ENCODE results near the gene OCA2. TPM values are rescaled to one million over a fixed set of nuclear protein-coding genes. Genes with fewer than 3 reads are reported as not detected.

Gene OCA2
- polyA plus RNA-seq, 3 donors, result not detected

- H3K27me3 ChIP-seq (ENCODE audit: control insufficient read depth in 2 of 2, insufficient read depth in 2 of 2, low read length in 2 of 2), result no peaks in the 10 kb centered on the region
- no peaks in the 10 kb centered on the region for H3K4me1 ChIP-seq (ENCODE audit: control insufficient read depth in 1 of 2, insufficient read depth in 2 of 2, low read length in 2 of 2)
- Mint-ChIP-seq H3K4me3 (no peak overlapping the region), H3K27ac (no peak overlapping the region), H3K36me3 (no peaks in the 10 kb centered on the region), H3K4me1 (no peaks in the 10 kb centered on the region), H3K9me3 (peaks cover 2 to 18% (median 4%) of the 10 kb centered on the region in 7 donors), H3K27me3 (ENCODE audit: low read depth in 3 of 3) (peaks cover 0 to 1% (median 0%) of the 10 kb centered on the region in 3 donors)
- no peak overlapping the region for H2AFZ ChIP-seq (ENCODE audit: insufficient read depth, low read depth, low read length, poor library complexity, severe bottlenecking)
- no peak for DNase-seq
- intact Hi-C loops (cut with micrococcal nuclease), result no loop called here
- no peaks in the 10 kb centered on the region for H4K20me1 ChIP-seq (ENCODE audit: insufficient read depth, low read length)
- no peak overlapping the region for H3K9ac ChIP-seq (ENCODE audit: insufficient read depth, low read length, poor library complexity, severe bottlenecking)
- WGBS (ENCODE audit: insufficient coverage), result 90% methylated on average over 28 of the region's 45 CpGs
- no peaks in the 10 kb centered on the region for H3K36me3 ChIP-seq (replicated peaks in 1 of 2; ENCODE audit: control insufficient read depth in 1 of 2, insufficient read depth in 2 of 2, low read length in 2 of 2)
- H3K27ac ChIP-seq (ENCODE audit: low read depth in 1 of 2, low read length in 2 of 2), result no peak overlapping the region
- H3K79me2 ChIP-seq (ENCODE audit: insufficient read depth, low read length), result no peaks in the 10 kb centered on the region
- TF ChIP-seq, protein P1, sequence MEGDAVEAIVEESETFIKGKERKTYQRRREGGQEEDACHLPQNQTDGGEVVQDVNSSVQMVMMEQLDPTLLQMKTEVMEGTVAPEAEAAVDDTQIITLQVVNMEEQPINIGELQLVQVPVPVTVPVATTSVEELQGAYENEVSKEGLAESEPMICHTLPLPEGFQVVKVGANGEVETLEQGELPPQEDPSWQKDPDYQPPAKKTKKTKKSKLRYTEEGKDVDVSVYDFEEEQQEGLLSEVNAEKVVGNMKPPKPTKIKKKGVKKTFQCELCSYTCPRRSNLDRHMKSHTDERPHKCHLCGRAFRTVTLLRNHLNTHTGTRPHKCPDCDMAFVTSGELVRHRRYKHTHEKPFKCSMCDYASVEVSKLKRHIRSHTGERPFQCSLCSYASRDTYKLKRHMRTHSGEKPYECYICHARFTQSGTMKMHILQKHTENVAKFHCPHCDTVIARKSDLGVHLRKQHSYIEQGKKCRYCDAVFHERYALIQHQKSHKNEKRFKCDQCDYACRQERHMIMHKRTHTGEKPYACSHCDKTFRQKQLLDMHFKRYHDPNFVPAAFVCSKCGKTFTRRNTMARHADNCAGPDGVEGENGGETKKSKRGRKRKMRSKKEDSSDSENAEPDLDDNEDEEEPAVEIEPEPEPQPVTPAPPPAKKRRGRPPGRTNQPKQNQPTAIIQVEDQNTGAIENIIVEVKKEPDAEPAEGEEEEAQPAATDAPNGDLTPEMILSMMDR (IDR thresholded peaks at IDR 0.05), result no peak
- peaks cover 8 to 11% of the 10 kb centered on the region in 2 donors for H3K9me3 ChIP-seq (replicated peaks in 1 of 2; ENCODE audit: control insufficient read depth in 1 of 2, insufficient read depth in 1 of 2, low read length in 2 of 2)
- H3K4me3 ChIP-seq (replicated peaks in 1 of 3; ENCODE audit: low read depth in 2 of 3, low read length in 3 of 3), result no peak overlapping the region
- no peak overlapping the region for H3K4me2 ChIP-seq (replicated peaks; ENCODE audit: extremely low read depth, low read length, poor library complexity, severe bottlenecking)
These were observed 72.1 kb downstream of the OCA2 start for GRCh38 chr15:28026764-28027713.

GRCh38 chr15:28026221-28026620, 72.9 kb downstream of the OCA2 start:
- Mint-ChIP-seq H3K27me3 (ENCODE audit: low read depth in 3 of 3) (peaks cover 0 to 1% (median under 1%) of the 10 kb centered on the region in 3 donors), H3K4me1 (no peaks in the 10 kb centered on the region), H3K9me3 (peaks cover 2 to 18% (median 4%) of the 10 kb centered on the region in 7 donors), H3K27ac (no peak overlapping the region), H3K4me3 (no peak overlapping the region), H3K36me3 (no peaks in the 10 kb centered on the region)
- H3K27me3 ChIP-seq (ENCODE audit: control insufficient read depth in 2 of 2, insufficient read depth in 2 of 2, low read length in 2 of 2), result no peaks in the 10 kb centered on the region
- H2AFZ ChIP-seq (ENCODE audit: insufficient read depth, low read depth, low read length, poor library complexity, severe bottlenecking), result no peak overlapping the region
- no peak overlapping the region for H3K9ac ChIP-seq (ENCODE audit: insufficient read depth, low read length, poor library complexity, severe bottlenecking)
- 92% methylated on average over 9 of the region's 9 CpGs for WGBS (ENCODE audit: insufficient coverage)
- no peaks in the 10 kb centered on the region for H3K79me2 ChIP-seq (ENCODE audit: insufficient read depth, low read length)
- H4K20me1 ChIP-seq (ENCODE audit: insufficient read depth, low read length), result no peaks in the 10 kb centered on the region
- TF ChIP-seq, protein P1 (IDR thresholded peaks at IDR 0.05), result no peak
- no peak overlapping the region for H3K27ac ChIP-seq (ENCODE audit: low read depth in 1 of 2, low read length in 2 of 2)
- H3K4me1 ChIP-seq (ENCODE audit: control insufficient read depth in 1 of 2, insufficient read depth in 2 of 2, low read length in 2 of 2), result no peaks in the 10 kb centered on the region
- intact Hi-C loops (cut with micrococcal nuclease), result no loop called here
- no peak for DNase-seq
- H3K4me3 ChIP-seq (replicated peaks in 1 of 3; ENCODE audit: low read depth in 2 of 3, low read length in 3 of 3), result no peak overlapping the region
- no peaks in the 10 kb centered on the region for H3K36me3 ChIP-seq (replicated peaks in 1 of 2; ENCODE audit: control insufficient read depth in 1 of 2, insufficient read depth in 2 of 2, low read length in 2 of 2)
- peaks cover 8 to 11% of the 10 kb centered on the region in 2 donors for H3K9me3 ChIP-seq (replicated peaks in 1 of 2; ENCODE audit: control insufficient read depth in 1 of 2, insufficient read depth in 1 of 2, low read length in 2 of 2)
- no peak overlapping the region for H3K4me2 ChIP-seq (replicated peaks; ENCODE audit: extremely low read depth, low read length, poor library complexity, severe bottlenecking)
